ENCODE data around the gene CPNE4. TPM values are rescaled to one million over a fixed set of nuclear protein-coding genes. Genes with fewer than 3 reads are reported as not detected.

The CPNE4 gene
- total and polyA plus RNA-seq, 2 donors (not counting 3 experiments of a cell fraction or from before 2014, with no cell fraction given) = not detected

GRCh38 chr3:131708241-131708640 is 326.6 kb downstream of the CPNE4 start:
- TF ChIP-seq EZH2 (IDR thresholded peaks at IDR 0.05; ENCODE audit: borderline replicate concordance, low read depth, low read length, severe bottlenecking) = no peak
- no peak for TF ChIP-seq MYC (IDR thresholded peaks at IDR 0.05; ENCODE audit: low read depth, low read length)
- TF ChIP-seq POLR2AphosphoS5 (IDR thresholded peaks at IDR 0.05; ENCODE audit: insufficient read depth, low read depth, low read length) = no peak
- TF ChIP-seq MAX (IDR thresholded peaks at IDR 0.05; ENCODE audit: insufficient read depth, insufficient read length) = no peak
- no peak for TF ChIP-seq FOS (IDR thresholded peaks at IDR 0.05; ENCODE audit: borderline replicate concordance, insufficient read depth, low read length)
- no peak for TF ChIP-seq JUN (IDR thresholded peaks at IDR 0.05; ENCODE audit: borderline replicate concordance, insufficient read depth, insufficient read length, low read depth)
- TF ChIP-seq POLR2A (IDR thresholded peaks at IDR 0.05; ENCODE audit: low read depth, low read length) = no peak
- no peak for TF ChIP-seq GATA2 (IDR thresholded peaks at IDR 0.05; ENCODE audit: insufficient read depth, insufficient read length, low read depth, low read length)
- no peak for TF ChIP-seq CTCF (IDR thresholded peaks at IDR 0.05; ENCODE audit: extremely low read depth in 1 of 2, insufficient read depth in 1 of 2, low read depth in 1 of 2, low read length in 2 of 2)
- ChIA-PET POLR2A (no interaction called here), CTCF (no interaction called here)
- H3K9me3 ChIP-seq (replicated peaks; ENCODE audit: control insufficient read depth, insufficient read depth, low read length) = no peaks in the 10 kb centered on the region
- no peak overlapping the region for H3K9ac ChIP-seq (replicated peaks; ENCODE audit: extremely low read depth, insufficient read depth, low read length)
- no peaks in the 10 kb centered on the region for H3K36me3 ChIP-seq (ENCODE audit: control insufficient read depth in 2 of 2, extremely low read depth in 1 of 2, insufficient read depth in 2 of 2, low read length in 2 of 2)
- intact Hi-C loops (cut with micrococcal nuclease) (no loop called here), dilution Hi-C loops (cut with MboI; ENCODE audit: extremely low pct_ligation_motif_present, low sequenced_read_pairs) (no loop called here)
- BruUV-seq (replicated peaks) = no TSS peak
- no peaks in the 10 kb centered on the region for H4K20me1 ChIP-seq (replicated peaks; ENCODE audit: control insufficient read depth, extremely low read depth, insufficient read depth, low read length)
- H3K4me3 ChIP-seq (replicated peaks in 1 of 3; ENCODE audit: insufficient read depth in 1 of 3, low read depth in 1 of 3, low read length in 3 of 3) = no peak overlapping the region
- FAIRE-seq = no peak
- no peak for DNase-seq (ENCODE audit: low read depth, low spot score)
- no peak overlapping the region for H3K4me2 ChIP-seq (ENCODE audit: insufficient read depth, low read length)
- no peak overlapping the region for H3K27ac ChIP-seq (ENCODE audit: insufficient read depth, low read depth, low read length)
- H3K27me3 ChIP-seq (ENCODE audit: control insufficient read depth in 2 of 2, insufficient read depth in 2 of 2, low read length in 2 of 2) = peaks cover 0 to 8% of the 10 kb centered on the region in 2 experiments
- no peaks in the 10 kb centered on the region for H3K79me2 ChIP-seq (ENCODE audit: control insufficient read depth, insufficient read depth, low read length)
- no peaks in the 10 kb centered on the region for H3K4me1 ChIP-seq (ENCODE audit: control insufficient read depth, extremely low read depth, insufficient read depth, low read length)
- H2AFZ ChIP-seq (ENCODE audit: low read depth, low read length) = no peak overlapping the region
- no peaks in the 10 kb centered on the region for H3K9me1 ChIP-seq (replicated peaks; ENCODE audit: control insufficient read depth, extremely low read depth, insufficient read depth, low read length)

All from endothelial cell of umbilical vein (primary cell).